ENCODE measurements around the gene PRRX2.

Gene PRRX2

GRCh38 chr9:129701054-129701453 lies 35.6 kb downstream of the PRRX2 start:
- no peaks in the 10 kb centered on the region for H3F3A ChIP-seq (ENCODE audit: insufficient read depth, low read length)
- H3K27ac ChIP-seq (ENCODE audit: low read depth, low read length, poor library complexity, severe bottlenecking), result no peak overlapping the region
- H3K4me2 ChIP-seq (ENCODE audit: low read length), result no peak overlapping the region
- H3K9me2 ChIP-seq (ENCODE audit: low read depth, low read length), result no peaks in the 10 kb centered on the region
- H3K27me3 ChIP-seq (ENCODE audit: insufficient read depth, low read length), result no peaks in the 10 kb centered on the region
- TF ChIP-seq, protein P1, sequence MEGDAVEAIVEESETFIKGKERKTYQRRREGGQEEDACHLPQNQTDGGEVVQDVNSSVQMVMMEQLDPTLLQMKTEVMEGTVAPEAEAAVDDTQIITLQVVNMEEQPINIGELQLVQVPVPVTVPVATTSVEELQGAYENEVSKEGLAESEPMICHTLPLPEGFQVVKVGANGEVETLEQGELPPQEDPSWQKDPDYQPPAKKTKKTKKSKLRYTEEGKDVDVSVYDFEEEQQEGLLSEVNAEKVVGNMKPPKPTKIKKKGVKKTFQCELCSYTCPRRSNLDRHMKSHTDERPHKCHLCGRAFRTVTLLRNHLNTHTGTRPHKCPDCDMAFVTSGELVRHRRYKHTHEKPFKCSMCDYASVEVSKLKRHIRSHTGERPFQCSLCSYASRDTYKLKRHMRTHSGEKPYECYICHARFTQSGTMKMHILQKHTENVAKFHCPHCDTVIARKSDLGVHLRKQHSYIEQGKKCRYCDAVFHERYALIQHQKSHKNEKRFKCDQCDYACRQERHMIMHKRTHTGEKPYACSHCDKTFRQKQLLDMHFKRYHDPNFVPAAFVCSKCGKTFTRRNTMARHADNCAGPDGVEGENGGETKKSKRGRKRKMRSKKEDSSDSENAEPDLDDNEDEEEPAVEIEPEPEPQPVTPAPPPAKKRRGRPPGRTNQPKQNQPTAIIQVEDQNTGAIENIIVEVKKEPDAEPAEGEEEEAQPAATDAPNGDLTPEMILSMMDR (IDR thresholded peaks at IDR 0.05; ENCODE audit: low read length), result no peak
- TF ChIP-seq EZH2 (IDR thresholded peaks at IDR 0.05; ENCODE audit: borderline replicate concordance, low read length), result no peak
- no peaks in the 10 kb centered on the region for H3K79me2 ChIP-seq (ENCODE audit: insufficient read depth, low read length)
- no peaks in the 10 kb centered on the region for H3K4me1 ChIP-seq (ENCODE audit: insufficient read depth, low read length, severe bottlenecking)
- H4K20me1 ChIP-seq (ENCODE audit: insufficient read depth, low read length), result no peaks in the 10 kb centered on the region
- H3K36me3 ChIP-seq (ENCODE audit: insufficient read depth, low read length), result no peaks in the 10 kb centered on the region
- no peak overlapping the region for H2AFZ ChIP-seq (ENCODE audit: low read length)
- H3K9ac ChIP-seq (ENCODE audit: low read length), result no peak overlapping the region
- no peaks in the 10 kb centered on the region for H3K9me3 ChIP-seq (ENCODE audit: low read length)
- no peak overlapping the region for H3K4me3 ChIP-seq (ENCODE audit: low read depth, low read length, poor library complexity, severe bottlenecking)

DNA sequence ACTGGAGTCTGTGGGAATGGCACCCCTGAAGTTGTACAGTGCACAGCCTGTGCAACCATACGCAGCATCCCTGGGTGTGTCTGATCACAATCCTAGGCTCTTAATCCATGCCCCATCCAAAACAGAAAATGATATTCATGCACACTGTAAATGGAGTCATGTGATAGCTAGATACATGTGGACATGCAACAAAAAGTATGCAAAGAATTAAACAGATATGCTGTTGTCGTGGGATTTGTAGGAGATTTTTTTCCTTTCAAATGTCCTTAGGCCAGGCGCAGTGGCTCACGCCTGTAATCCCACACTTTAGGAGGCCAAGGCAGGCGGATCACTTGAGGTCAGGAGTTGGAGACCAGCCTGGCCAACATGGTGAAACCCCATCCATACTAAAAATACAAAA lies 36.1 kb downstream of the PRRX2 start:
- H3K4me3 ChIP-seq (ENCODE audit: low read depth, low read length, poor library complexity, severe bottlenecking), result no peak overlapping the region
- H3K9me2 ChIP-seq (ENCODE audit: low read depth, low read length), result no peaks in the 10 kb centered on the region
- TF ChIP-seq, protein P1 (IDR thresholded peaks at IDR 0.05; ENCODE audit: low read length), result no peak
- TF ChIP-seq EZH2 (IDR thresholded peaks at IDR 0.05; ENCODE audit: borderline replicate concordance, low read length), result no peak
- H3K4me1 ChIP-seq (ENCODE audit: insufficient read depth, low read length, severe bottlenecking), result no peaks in the 10 kb centered on the region
- no peak overlapping the region for H3K27ac ChIP-seq (ENCODE audit: low read depth, low read length, poor library complexity, severe bottlenecking)
- H4K20me1 ChIP-seq (ENCODE audit: insufficient read depth, low read length), result no peaks in the 10 kb centered on the region
- no peaks in the 10 kb centered on the region for H3K79me2 ChIP-seq (ENCODE audit: insufficient read depth, low read length)
- H3K4me2 ChIP-seq (ENCODE audit: low read length), result no peak overlapping the region
- H3K9ac ChIP-seq (ENCODE audit: low read length), result no peak overlapping the region
- no peaks in the 10 kb centered on the region for H3F3A ChIP-seq (ENCODE audit: insufficient read depth, low read length)
- no peaks in the 10 kb centered on the region for H3K36me3 ChIP-seq (ENCODE audit: insufficient read depth, low read length)
- H2AFZ ChIP-seq (ENCODE audit: low read length), result no peak overlapping the region
- H3K27me3 ChIP-seq (ENCODE audit: insufficient read depth, low read length), result no peaks in the 10 kb centered on the region
- H3K9me3 ChIP-seq (ENCODE audit: low read length), result no peaks in the 10 kb centered on the region

GRCh38 chr9:129702589-129703520 lies 37.4 kb downstream of the PRRX2 start:
- Histone ChIP-seq H3K79me2 (ENCODE audit: insufficient read depth, low read length) (no peaks in the 10 kb centered on the region), H3K36me3 (ENCODE audit: insufficient read depth, low read length) (no peaks in the 10 kb centered on the region), H3K27ac (ENCODE audit: low read depth, low read length, poor library complexity, severe bottlenecking) (no peak overlapping the region), H3K4me1 (ENCODE audit: insufficient read depth, low read length, severe bottlenecking) (no peaks in the 10 kb centered on the region), H4K20me1 (ENCODE audit: insufficient read depth, low read length) (no peaks in the 10 kb centered on the region), H3K27me3 (ENCODE audit: insufficient read depth, low read length) (no peaks in the 10 kb centered on the region), H3K4me3 (ENCODE audit: low read depth, low read length, poor library complexity, severe bottlenecking) (no peak overlapping the region), H3K4me2 (ENCODE audit: low read length) (no peak overlapping the region), H3K9me3 (ENCODE audit: low read length) (no peaks in the 10 kb centered on the region), H3K9ac (ENCODE audit: low read length) (no peak overlapping the region), H3K9me2 (ENCODE audit: low read depth, low read length) (no peaks in the 10 kb centered on the region), H2AFZ (ENCODE audit: low read length) (no peak overlapping the region), H3F3A (ENCODE audit: insufficient read depth, low read length) (no peaks in the 10 kb centered on the region)
- TF ChIP-seq, protein P1 (IDR thresholded peaks at IDR 0.05; ENCODE audit: low read length), result no peak
- no peak for TF ChIP-seq EZH2 (IDR thresholded peaks at IDR 0.05; ENCODE audit: borderline replicate concordance, low read length)

Measured in OCI-LY1 (cell line).